Stimulated activated CD8-positive, alpha-beta memory T cell treated with anti-CD3 and anti-CD28 coated beads, Interleukin-4, amount 100 ng/mL, for 4 hours (primary cell): Measurements from ENCODE around the gene C9orf72.
"Not testable (repeated sequence)": the region's sequence is repeated elsewhere in the genome, so short reads cannot be mapped to it uniquely, and the experiment has no call there.

ENCODE experiments used
- DNase-seq, 2 donors: peaks; one replicate each; pipeline ENCODE4 v3.0.0-alpha.2; 2020; ENCODE audit warnings: low read depth in 2 of 2, low spot score in 1 of 2

C9orf72 gene

GRCh38 chr9:27519466-27520465 is 53.5 kb downstream of the C9orf72 start:
- no peak for DNase-seq

GRCh38 chr9:27518809-27519208 is 54.5 kb downstream of the C9orf72 start:
- no peak for DNase-seq

- no peak for DNase-seq
Observed at GRCh38 chr9:27518006-27518405, 55.3 kb downstream of the C9orf72 start.

- no peak for DNase-seq
Observed at GRCh38 chr9:27514551-27514950, 58.7 kb downstream of the C9orf72 start.

- DNase-seq = no peak
Observed at GRCh38 chr9:27511771-27512170, 61.5 kb downstream of the C9orf72 start.

GRCh38 chr9:27510780-27511179 is 62.5 kb downstream of the C9orf72 start:
- DNase-seq = no peak

- DNase-seq = no peak
Observed at GRCh38 chr9:27506981-27507380, 66.3 kb downstream of the C9orf72 start.

GRCh38 chr9:27505744-27506161 is 67.5 kb downstream of the C9orf72 start:
- DNase-seq = no peak

- DNase-seq = no peak
Observed at GRCh38 chr9:27504259-27504658, 69.0 kb downstream of the C9orf72 start.

- no peak for DNase-seq
Observed at GRCh38 chr9:27503623-27504022, 69.7 kb downstream of the C9orf72 start.

- DNase-seq = not testable (repeated sequence)
Observed at GRCh38 chr9:27500902-27501301, 72.4 kb downstream of the C9orf72 start.

GRCh38 chr9:27499451-27499850 is 73.8 kb downstream of the C9orf72 start:
- no peak for DNase-seq

- no peak for DNase-seq
Observed at GRCh38 chr9:27497883-27498417, 75.3 kb downstream of the C9orf72 start.
